ENCODE measurements around the gene ARID5B.

Gene ARID5B

DNA sequence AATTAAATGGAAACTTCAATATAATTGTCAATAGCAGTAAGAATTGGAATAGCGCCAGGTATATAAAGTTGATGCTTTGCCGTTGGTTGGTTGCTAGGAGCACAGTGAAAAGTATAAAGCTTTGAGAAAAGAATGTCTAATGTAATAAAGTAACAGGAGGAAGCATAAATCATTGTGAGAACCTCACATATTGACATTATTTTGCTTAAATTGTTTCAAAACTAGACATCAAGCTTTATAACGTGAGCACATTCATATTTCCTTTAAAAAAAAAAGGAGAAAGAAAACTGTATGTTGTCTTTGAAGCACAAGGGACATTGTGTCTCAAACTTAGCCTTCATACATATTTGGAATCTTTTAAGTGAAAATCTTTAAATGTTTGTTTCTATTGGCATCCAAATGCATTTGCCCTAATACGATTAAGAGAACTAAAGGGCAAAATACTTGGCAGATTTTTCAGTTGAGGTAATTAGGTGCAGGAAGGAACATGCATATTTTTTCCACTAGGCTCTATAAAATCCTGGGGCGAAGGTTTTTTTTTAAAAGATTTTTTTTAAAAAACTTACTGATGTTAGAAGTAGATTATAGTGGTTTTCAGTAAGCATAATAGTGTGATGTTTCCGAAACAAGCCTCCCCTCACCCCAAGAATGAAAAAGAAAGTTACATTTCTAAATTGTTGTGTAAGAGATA is 92.4 kb downstream of the ARID5B start:
- no peak for DNase-seq

DNA sequence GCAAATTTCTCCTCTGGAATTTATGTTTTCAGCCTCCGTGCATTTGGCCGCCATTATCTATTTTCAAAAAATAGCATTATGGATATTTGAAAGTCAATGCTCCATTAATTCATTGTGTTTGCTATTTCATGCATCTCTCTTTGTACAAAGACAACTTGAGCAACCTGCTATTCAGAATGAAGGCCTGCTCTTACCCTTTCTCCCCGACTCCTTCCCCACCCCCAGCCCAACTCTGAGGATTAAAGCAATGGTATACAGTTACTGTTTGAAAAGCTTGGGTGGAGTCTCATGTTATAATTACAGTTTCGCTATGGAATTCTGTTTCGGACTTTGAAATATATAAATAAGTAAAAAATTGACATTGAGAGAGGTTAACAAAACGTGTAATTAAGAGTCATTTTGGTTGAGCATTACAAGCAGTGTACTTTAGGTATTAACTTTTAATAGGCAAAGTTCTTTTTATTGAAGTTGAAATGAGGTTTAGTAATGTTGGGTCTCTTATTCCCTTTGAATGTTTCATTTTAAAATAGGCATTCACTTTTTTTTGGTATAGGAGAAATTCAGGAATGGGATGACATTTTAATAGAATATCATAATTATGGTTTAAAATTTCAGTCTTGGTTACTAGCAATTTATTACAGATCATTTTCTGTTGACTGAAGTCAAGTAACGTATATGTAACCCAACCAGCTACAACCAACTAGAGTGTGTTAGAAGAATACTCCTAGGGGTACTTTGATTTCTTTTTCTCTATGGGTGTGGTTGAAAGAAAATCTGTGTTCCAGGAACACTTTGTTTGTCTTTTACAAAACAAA is 93.1 kb downstream of the ARID5B start:
- no peak for DNase-seq

DNA sequence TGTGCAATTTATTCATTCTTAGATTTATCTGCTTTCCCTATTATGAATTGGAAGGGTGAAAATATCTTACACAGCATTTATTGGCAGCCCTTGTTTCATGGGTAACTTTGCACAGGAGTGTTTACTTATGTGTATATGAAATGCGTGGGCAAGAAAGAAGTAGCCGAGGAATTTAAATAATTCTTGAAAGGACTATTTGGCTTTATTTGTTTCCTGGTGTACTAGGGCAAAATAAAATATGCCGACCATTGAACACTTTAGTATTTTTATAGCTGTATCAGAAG is 93.7 kb downstream of the ARID5B start:
- DNase-seq: no peak

DNA sequence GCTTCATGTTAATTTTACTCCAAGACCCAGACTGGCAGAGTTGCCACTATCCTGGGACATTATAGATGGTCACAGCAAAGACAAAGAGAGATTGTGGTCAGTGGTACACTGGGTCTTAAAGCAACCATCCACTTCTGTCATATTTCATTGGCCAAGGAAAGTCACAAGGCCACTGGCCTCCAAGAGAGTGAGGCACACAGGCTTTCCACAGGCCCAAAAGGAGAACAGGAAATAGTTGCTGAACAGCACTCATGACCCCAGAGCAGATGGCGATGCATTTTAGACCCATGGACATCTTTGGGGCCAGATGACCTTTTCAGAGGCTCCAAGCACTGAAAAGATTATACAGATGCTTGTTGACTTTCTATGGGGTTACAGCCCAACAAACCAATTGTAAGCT is 97.4 kb downstream of the ARID5B start:
- no peak for DNase-seq

DNA sequence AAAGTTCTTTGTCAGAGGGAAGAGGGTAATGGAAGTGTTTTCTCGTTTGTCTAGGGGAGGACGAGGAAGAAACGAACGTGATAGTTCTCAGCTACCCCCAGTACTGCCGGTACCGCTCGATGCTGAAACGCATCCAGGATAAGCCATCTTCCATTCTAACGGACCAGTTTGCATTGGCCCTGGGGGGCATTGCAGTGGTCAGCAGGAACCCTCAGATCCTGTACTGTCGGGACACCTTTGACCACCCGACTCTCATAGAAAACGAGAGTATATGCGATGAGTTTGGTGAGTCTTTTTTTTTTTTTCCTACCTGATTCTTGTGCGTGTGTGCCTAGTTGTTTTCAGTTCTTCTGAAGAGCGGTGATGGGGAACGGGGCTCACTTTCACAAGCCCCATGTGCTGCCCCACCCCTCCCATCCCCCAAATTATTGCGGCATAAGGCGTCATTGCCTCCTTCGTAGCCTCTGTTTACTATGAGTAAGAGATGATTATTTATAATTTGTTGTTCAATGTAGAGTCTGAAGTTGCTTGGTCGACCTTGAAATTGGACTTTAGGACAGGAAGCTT is 98.6 kb downstream of the ARID5B start:
- no peak for DNase-seq

DNA sequence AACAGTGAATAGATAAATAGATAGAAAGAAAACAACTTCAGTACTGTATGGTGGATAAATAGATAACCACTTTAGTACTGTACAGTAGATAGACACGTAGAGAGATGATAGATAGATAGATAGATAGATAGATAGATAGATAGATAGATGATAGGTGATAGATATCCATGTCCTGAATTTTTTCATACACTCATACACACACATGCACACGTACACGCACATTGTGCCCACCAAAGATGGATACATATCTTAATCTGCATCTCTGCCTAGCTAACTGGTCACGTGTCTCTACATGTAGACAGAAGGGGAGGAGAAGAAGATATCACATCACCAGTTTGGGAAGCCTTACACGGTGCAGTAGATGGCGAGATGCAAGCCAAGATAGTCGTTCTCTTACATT is 99.2 kb downstream of the ARID5B start:
- DNase-seq: no peak

DNA sequence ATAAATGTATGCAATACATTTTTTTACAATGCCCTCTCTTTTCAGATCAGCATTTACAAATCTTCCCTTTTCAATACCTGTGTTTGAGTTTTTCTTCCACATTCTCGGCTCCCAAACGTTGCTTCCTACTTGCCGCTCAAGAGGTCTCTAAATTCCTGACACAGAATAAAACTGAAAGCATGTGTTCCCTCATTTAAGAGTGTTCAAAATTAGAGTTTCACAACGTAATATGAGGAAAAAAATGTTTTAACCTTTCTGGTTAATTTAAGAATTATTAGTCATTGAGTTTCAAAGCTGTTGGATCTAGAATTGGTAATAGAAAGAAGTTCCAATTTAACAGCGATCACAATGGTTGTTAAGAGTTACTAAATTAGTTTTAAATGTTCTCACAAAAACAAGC is 100.4 kb downstream of the ARID5B start:
- no peak for DNase-seq

DNA sequence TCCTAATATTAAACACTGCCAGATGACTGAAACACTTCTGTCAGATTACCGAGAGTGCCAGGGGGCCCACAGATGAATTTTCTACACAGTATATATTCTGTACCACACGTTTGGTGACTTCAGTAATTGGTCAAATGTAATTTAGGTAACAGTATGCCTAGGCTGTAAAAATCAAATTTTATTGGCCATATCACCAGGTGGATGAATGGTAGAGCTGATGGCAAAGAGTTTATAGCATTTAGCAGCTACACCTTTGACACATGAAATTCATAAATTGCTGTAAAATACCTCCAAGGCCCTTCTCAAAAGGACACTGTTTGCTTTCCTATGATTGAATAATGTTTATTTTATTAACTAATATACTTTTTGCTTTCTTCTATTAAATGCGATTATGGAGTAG is 101.3 kb downstream of the ARID5B start:
- no peak for DNase-seq

DNA sequence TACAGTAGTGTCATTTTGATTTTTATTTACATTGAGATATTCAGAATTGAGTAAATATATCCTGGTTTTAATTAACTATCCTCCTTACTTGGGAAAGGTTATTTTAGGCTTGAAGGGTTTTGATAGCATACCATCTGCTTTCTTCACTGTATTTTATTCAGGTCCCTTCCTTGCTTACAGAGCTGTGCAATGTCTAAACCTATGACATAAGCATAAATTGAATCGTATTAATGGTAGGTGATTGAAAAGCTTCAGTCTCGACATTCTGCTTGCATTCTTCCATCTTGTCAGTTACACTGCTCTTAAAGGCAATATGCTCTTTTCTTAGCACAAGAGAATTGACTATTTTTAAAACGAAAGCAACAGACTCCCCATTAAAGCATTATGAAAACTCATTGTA is 102.5 kb downstream of the ARID5B start:
- no peak for DNase-seq

DNA sequence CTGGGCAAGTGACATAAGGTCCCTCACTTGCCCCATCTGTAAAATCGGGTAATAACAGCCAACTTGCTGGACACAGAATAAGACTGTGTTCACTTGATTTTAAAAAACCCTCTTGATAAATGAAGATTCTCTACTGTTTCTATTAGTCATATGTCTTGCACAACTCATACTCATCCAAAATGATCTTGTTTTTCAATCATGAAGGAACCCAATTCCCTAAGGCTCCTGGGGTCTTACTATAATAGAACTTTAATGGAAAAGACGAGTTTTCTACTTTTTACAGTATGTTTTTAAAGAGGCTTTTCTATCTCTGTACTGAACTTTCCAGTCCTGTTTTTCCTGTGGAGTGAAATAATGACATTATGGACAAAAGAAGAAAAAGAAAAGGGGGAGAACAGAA is 103.8 kb downstream of the ARID5B start:
- DNase-seq: no peak

DNA sequence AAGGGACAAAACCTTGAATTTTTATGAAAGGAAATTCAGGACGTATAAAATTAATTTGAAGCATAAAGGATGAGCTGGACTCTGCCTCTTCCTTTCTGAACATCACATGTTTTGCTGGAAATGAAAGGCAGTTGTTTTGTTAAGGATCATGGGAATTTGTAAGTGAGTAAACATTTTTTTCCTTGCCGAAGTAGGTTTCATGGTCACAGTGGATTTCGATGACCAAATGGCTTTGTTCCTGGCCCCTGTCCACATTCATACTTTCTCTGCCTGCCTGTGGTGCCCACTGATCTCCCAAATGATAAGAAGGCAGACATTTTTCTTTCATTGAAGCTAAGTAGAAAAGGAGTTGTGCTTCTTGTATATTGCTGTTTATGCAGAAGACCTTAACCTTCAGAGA is 104.2 kb downstream of the ARID5B start:
- no peak for DNase-seq

DNA sequence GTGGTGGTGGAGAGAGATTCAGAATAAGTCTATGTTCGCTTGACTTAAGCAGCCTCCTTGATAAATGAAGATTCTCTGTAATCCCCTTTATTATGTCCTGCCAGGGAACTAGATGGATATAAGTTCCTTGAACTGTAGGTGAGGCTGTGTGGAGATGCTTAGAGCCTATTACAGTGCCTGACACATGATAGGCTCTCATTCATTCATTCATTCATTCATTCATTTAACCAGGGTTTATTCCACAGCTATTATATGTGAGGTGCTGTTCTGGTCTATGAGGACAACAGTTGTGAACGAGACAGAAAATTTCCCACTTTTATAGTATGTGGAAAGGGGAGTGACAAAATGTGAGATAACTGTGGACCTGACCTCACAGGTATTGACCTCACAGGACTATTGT is 105.6 kb downstream of the ARID5B start:
- no peak for DNase-seq

DNA sequence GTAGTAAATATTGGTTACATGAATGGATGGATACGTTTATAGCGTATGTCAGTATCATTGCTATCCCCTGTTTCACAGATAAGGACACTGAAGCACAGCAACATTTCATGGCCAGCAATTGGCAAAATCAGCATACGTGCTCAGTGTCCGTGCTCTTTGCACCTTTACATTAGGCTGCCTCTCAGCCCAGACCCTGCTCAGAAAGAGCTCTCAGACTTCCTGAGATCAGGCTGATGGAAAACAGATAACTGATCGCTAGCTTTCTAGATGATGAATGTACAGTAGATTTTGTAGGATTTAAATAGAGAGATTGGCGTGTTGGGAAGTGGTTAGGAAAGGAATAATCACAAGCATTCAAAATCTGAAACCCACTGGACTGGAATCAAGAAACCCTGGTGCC is 106.7 kb downstream of the ARID5B start:
- no peak for DNase-seq

DNA sequence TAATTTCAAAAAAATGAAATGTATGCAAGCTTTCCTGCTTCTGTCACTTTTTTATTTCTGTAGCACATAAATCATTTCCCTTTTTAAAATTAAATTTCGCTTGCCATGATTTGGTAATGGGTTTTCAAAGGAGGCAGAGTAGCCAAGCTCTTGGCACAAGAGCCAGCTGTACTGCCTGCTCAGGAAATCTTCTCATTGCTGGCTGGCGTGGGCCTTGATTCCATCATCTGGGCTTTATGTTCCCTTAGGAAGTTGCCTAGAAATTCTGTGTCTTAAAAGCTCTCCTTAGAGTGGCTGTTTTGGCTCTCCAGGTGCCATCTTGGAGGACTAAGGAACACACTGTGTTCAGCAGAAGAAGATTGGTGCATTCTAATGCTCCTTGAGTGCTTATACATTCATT is 107.4 kb downstream of the ARID5B start:
- no peak for DNase-seq

DNA sequence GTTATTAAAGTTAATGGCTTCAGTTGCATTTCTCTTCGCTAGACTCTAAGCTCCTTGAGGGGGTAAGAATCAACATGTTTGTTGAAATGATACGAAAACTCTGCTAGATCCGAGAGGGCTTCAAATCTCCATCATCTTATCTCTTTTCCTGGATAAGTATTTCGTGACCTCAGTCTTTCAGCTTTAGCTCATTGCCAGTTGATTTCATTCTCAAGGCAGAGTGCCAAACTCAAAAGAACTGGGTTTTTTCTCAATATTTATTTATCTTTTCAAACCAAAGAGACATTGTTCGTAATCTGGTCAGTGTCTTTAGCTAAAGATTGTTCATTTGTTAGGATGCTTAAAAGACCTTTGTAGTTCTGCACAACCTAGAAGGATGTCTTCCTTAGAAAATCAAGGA is 108.9 kb downstream of the ARID5B start:
- no peak for DNase-seq

DNA sequence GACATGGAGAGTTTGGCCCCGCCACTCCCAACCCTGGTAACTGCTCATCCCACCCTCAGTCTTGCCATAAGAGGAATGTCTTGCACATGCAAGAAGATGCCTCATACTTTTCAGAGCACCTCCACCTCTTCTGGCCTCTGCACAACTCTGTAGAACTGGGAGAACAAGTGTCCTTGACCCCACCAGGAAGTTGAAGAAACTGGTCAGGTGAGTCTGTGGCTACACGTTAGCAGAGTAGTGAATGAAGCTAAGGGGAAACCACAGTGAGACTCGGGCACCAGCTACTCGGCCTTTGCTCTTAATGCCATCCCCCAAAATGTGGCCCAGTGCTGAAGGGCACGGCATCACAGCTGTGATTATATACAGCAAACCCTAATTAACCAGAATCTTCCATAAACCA is 110.1 kb downstream of the ARID5B start:
- no peak for DNase-seq

DNA sequence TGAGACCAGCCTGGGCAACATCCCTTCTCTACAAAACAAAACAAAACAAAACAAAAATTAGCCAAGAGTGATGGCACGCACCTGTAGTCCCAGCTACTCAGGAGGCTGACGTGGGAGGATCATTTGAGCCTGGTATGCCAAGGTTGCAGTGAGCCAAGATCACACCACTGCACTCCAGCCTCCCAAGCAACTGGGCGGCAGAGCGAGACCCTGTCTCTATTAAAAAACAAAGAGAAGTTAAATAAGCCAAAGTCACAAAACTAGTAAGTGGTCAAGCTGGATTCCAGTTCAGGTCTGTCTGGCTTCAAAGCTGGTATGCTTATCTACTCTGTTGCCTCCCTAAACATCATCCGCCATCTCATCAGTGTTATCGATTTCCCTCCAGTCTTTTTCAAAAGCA is 110.8 kb downstream of the ARID5B start:
- no peak for DNase-seq

DNA sequence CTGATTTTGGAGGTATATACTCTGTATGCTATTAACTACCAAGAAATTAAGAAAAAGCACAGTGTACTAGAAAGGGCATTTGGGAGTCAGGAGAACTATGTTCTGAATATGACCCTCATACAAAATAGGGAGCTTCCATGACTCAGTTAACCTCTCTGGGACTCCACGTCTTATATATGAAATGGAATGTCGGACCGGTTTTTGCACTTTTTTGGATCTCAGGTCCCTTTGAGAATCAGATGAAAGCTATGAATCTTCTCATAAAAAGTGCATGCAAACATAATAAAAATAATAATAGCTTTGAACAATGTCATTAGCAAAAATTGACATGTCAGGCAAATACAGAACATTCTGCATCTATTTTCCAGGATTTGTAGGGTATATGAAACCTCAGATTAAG is 113.0 kb downstream of the ARID5B start:
- DNase-seq: no peak

DNA sequence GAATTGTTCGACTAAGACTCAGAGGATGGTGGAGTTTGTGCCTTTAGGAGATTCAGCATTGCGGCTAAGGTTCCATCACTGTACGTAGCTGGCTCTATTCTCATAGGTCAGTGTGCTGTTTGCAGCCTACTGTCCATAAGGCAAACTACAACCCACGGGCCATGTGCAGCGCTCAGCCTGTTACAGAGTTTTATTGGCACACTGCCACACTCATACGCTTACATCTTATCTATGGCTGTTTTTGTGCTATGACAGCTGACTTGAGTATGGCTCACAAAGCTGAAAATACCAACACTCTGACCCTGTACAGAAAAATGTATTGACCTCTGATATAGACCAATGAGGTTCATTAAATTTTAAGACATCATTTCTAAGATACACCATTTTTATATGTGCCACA is 114.5 kb downstream of the ARID5B start:
- DNase-seq: no peak

DNA sequence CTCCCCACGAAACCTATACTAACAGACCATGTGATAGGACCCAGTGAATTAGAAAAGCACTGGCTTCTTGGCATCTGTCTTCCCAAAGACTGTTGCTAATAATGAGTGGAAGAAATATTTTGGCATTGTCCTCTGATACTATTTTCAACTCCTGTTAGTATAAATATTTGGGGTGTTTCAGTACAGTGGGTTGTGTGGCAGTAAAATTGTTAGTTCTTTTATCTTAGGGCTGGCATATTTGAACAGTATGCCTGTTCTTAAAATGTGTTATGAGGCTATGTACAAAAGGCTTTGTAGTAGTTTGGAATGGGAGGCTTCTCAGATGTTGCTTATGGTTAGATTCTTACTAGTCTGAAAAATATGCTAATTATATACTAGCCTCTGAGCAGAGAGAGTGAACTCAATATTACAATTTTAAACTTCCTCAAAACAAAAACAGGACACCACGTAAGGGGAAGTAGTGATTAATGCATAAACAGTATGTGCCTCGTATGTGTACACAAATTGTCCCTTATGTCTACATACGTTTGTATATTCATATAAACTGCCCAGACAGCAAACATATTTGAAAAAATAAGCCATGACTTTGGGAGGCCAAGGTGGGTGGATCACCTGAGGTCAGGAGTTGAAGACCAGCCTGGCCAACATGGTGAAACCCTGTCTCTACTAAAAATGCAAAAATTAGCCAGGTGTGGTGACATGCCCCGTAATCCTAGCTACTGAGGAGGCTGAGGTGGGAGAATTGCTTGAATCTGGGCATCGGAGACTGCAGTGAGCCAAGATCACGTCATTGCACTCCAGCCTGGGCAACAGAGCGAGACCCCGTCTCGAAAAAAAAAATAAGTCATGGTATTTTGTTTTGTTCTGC is 115.4 kb downstream of the ARID5B start:
- DNase-seq: no peak

DNA sequence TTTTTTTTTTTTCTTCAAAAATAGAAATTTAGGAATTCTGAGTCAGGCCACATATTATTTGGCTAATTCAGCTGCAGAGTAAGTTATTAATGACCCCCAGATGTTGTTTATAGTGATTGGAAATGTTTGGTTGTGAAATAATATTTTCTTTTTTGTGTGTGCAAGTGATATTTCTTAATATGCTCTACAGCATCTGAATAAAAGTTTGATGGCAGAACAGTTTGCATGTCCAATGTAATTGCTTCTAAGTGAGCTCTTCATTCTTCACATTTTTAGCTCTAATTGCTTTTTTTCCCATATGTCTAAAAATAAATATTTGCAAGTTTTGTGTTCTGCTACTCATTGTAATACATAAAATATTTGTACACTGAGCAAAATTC is 116.0 kb downstream of the ARID5B start:
- DNase-seq: no peak

DNA sequence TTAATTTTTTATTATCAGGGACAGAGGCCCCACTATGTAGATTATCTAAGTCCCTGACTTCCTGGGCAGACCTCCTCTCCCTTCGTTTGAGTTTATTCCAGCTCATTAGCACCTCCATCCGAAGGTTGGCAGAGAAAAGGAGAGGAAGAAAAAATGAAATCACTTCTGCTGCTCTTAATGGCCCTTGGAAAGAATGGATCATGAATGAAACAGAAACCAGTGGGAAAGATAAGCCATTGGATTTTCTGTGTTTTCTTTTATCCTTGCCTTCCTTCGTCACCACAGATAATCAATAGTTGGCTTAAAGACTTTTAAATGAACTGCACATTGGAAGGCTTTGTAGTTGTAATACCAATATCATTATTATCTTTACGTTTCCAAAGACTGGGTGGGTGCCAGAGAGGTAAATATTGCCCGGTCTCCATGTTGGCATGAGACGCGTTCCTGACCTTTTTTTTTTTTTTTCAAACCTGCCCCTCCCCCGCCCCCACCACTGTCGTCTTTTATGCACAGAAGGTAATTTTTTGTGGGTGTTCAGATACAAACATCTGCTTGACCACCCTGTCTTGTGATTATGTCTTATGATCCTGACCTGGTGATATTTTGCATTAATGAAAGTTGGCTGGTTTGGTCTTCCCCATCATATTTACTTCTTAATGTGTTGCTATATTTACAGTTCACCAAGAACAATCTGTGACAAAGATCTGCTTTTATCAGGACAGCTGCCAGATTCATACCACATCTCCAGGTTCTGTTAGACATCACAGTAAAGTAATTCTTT is 116.8 kb downstream of the ARID5B start:
- no peak for DNase-seq
